ENCODE measurements around the gene MIXL1.
"Not testable (repeated sequence)": the region's sequence is repeated elsewhere in the genome, so short reads cannot be mapped to it uniquely, and the experiment has no call there.

Gene MIXL1

GRCh38 chr1:226215239-226215638, 8.2 kb upstream of the MIXL1 start:
- DNase-seq: no peak

DNA sequence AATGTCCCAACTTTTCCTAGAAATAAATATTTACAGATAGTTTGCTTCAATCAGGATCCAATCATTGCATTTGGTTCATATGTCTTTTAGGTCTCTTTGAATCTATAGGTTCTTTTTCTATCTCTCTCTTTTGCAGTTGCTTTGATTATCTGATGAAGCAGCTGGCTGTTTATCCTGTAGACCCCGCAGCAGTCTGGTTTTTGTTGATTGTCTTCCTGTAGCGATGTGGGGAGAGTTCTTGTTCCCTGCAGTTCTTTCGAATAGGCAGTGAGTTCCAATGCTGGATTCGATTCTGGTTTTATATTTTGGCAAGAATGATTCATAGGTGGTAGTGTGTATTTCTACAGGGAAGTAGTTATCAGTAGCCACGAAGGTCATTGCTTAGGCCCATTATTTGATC, 7.4 kb upstream of the MIXL1 start:
- DNase-seq: peak; percentile 28

DNA sequence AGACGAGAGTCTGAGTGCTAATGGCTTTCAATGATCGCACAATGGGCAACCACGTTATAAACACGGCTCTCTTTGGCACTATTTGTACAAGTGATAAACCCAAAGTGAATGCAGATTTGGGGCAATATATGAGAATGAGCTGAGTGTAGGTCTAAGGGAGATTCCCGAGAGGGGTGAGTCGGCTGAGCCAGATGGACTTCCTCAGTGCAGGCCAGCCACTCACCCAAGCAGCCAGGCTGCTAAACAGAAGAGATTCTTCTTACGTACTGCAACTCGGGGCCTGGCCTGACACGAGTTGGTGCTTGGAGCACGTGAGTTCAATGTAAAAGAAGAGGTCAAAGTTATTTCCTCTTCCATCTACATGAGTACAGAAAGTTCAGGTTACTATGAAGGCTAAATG, 6.2 kb upstream of the MIXL1 start:
- DNase-seq: no peak

- DNase-seq: no peak
Observed at GRCh38 chr1:226220473-226221189, 2.8 kb upstream of the MIXL1 start.

DNA sequence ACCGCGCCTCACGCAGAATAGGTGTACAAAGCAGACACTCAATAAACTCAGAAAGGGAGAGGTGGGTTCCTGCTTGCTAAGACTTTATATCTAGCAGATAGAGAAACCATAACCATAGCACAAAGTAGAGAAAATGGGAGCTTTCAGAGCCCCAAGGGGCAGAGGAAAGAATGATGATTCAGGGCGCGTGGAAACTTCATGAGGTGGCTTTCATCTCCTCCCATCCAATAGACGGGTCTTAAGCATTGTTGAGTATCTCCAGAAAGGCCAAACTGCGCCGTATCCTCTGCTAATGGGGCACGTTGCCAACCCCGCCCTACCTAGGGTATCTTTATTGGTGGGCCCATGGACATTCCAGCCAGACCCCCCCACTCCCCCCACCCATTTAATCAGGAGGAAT, 778 bp upstream of the MIXL1 start:
- DNase-seq: no peak

DNA sequence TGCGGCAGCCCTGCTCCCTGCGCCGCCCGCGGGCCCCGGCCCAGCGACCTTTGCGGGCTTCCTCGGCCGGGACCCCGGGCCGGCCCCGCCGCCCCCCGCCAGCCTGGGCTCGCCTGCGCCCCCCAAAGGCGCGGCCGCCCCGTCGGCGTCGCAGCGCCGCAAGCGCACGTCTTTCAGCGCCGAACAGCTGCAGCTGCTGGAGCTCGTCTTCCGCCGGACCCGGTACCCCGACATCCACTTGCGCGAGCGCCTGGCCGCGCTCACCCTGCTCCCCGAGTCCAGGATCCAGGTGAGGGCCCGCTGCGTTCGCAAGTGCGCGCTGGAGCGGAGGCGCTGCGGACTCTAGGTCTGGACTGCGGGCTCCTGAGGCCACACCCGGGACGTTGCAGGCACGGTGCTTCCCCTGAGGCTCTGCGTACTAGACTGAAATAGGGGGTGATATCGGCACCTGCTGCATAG, 351 bp downstream of the MIXL1 start:
- no peak for DNase-seq

GRCh38 chr1:226226601-226227000, 3.1 kb downstream of the MIXL1 start:
- no peak for DNase-seq

DNA sequence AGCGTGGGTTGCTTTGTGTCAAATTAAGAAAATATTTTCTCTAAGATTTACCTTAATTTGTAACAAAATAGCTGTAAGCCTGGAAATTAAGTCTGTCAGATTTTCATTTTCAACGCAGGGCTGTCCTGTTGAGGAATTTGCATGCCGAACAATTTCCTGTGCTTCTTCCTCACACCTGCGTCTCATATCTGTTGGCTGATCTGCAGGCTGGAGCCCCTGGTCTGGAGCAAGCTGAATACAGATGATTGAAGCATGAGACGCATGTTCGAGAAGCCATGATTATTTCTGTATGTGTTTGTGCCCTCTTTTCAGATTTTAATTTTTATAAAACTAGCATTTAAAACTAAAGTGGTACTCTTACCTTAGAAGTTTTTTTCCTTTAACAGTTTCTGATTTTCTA, 9.8 kb downstream of the MIXL1 start:
- no peak for DNase-seq

GRCh38 chr1:226233806-226234205, 10.3 kb downstream of the MIXL1 start:
- DNase-seq: no peak

- no peak for DNase-seq
Observed at GRCh38 chr1:226236826-226237225, 13.4 kb downstream of the MIXL1 start.

DNA sequence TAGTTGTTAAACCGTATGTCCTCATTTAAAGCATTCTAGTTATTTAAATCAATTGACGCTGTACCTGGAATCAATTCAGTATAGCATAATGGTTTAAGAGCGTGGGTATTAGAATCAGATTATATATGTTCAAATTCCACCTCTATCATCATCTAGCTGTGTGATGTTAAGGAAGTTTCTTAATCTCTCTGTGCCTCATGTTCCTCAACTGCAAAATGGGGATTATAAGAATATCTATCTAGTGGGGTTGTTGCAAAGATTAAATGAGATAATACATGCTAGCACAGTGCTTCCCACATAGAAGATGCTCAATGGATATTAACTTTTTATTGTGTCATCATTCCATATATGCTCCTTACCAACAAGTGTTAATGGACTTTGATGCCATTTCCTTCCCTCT, 16.0 kb downstream of the MIXL1 start:
- no peak for DNase-seq

- no peak for DNase-seq
Observed at GRCh38 chr1:226248091-226248490, 24.6 kb downstream of the MIXL1 start.

DNA sequence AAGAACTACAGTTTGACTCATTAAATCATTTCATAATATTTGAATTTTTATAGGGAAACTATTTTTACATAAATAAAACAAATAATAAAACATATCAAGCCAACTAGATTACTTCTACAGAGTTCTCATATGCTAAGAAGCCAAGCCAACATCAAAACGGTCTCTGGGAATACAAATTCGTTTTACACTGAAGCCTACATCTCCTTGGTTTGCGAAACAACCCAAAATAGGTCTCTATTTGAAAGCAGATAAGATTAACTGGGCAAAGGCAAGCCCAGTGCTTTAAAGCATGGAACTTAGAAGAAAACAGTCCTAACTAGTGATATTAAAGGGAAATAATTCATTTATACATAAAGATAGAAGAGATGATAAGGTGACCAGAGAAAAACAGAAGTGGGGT, 25.3 kb downstream of the MIXL1 start:
- no peak for DNase-seq

DNA sequence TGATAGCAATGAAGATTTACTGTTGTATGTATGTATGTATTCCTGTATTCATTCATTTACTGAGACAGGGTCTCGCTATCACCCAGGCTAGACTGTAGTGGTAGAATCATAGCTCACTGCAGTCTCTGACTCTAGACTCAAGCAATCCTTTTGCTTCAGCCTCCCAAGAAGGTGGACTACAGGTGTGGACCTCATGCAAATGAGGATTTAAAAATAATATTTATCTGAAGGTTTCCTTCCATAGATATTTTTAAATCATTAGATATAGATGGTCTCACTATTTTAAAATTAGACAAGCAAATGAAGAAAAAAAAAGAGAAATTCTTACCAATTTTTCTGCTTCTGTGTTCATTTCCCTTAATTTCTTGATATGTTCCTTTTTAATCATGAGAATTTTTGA, 27.0 kb downstream of the MIXL1 start:
- DNase-seq: no peak

GRCh38 chr1:226252841-226253240, 29.4 kb downstream of the MIXL1 start:
- not testable (repeated sequence) for DNase-seq

DNA sequence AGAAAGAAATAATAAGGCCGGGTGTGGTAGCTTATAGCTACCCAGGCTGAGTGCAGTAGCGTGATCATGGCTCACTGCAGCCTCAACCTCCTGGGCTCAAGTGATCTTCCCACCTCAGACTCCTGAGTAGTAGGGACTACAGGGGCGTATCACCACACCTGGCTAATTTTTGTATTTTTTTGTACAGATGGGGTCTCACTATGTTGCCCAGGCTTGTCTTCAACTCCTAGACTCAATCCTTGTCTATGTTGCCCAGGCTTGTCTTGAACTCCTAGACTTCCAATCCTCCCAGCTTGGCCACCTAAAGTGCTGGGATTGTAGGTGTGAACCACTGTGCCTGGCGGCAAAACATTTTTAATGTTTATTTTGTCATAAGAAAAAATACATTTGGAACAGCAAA, 30.5 kb downstream of the MIXL1 start:
- no peak for DNase-seq

DNA sequence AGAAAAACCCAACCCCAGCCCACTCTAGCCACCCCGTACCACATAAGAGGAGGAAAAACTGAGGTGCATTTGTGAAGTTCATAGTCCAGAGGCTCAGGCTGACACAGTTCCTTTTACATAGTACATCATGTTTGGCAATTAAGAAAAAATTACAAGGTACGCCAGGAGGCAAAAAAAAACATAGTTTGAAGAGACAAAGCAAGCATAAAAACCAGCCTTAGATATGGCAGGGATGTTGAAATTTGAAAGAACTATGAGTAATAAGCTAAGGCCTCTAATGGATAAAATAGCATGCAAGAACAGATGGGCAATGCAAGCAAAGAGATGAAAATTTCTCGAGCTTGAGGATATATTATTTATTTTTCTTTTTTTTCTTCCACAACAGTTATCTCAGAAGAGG, 31.9 kb downstream of the MIXL1 start:
- peak; percentile 19 for DNase-seq

- no peak for DNase-seq
Observed at GRCh38 chr1:226261818-226262217, 38.4 kb downstream of the MIXL1 start.

- DNase-seq: no peak
Observed at GRCh38 chr1:226268421-226269124, 45.1 kb downstream of the MIXL1 start.

GRCh38 chr1:226272233-226272902, 48.9 kb downstream of the MIXL1 start:
- DNase-seq: not testable (repeated sequence)

- DNase-seq: no peak
Observed at GRCh38 chr1:226274138-226274537, 50.7 kb downstream of the MIXL1 start.

DNA sequence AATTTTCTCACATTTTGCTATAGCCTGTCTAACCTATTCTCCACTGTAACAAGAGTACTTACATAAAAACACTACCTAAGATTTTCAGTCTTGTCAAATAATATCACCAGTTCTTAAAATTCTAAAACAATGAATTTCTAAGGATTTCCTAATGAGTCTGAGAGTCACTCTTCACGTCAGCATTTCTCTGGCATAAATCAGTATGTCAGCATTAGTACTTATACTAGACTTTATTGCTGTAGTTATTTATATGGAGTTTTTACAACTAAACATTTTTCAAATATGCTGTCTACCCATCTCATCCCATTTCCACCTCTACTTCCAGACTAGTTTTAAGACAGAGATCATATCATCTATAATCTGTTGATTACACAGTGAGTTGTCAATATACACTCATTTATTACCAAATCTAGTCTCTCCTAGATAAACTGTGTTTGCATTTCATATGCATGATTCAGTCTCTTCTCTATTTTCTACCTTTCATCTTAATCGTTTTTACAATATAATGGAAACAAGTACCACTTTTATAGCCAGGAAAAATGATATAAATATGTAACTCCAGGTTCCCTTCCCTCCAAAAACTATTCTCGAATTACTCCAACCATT, 52.7 kb downstream of the MIXL1 start:
- no peak for DNase-seq
